Loucy (cell line): ENCODE results near the gene FBXO31.

Experiments used
- EZH2phosphoT487 ChIP-seq: fragments of 200-600 bp; IDR thresholded peaks from 2 replicates; pipeline ENCODE4 v1.6.1; 2018; ENCODE audit warnings: antibody characterized with exemption, mild to moderate bottlenecking, moderate library complexity, borderline replicate concordance
- TF ChIP-seq, protein P1 (sequence below): fragments of 200-600 bp; sonication (generic); conservative IDR thresholded peaks from 2 replicates; pipeline ENCODE4 v1.5.1; 2014; ENCODE audit warnings: mild to moderate bottlenecking, antibody characterized with exemption, low read length

DNA sequence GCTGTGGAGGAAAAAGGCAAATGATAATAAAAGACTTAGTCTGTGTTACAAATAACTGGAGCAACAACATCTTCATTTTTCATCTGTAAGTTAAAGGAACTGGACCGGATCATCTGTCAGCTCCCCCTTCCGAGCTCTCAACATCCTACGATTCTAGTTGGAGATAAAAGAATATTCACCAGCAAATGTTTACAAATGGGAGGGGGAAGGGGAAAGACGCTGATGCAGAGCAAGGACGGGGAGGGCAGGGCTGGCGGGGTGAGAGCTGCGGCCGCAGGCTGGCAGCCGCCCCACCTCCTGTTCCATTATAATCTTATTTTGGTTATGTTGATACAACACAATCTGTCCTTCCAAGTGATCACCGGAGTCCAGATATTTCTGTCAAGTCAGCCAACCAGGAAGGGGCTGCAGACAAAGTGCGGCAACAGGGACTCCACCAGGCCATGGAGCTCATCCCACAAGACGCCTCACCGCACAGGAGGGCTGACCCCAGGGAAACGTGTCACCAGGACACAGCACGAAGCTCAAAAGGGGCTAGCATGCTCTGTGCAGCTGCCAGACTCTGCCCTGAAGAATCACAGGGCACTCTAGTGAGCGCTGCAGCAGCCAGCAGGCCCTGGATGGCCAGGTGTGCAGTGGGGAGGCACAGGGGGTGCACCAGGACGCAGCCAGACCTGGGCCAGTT lies 19.7 kb downstream of the FBXO31 start:
- TF ChIP-seq, protein P1, sequence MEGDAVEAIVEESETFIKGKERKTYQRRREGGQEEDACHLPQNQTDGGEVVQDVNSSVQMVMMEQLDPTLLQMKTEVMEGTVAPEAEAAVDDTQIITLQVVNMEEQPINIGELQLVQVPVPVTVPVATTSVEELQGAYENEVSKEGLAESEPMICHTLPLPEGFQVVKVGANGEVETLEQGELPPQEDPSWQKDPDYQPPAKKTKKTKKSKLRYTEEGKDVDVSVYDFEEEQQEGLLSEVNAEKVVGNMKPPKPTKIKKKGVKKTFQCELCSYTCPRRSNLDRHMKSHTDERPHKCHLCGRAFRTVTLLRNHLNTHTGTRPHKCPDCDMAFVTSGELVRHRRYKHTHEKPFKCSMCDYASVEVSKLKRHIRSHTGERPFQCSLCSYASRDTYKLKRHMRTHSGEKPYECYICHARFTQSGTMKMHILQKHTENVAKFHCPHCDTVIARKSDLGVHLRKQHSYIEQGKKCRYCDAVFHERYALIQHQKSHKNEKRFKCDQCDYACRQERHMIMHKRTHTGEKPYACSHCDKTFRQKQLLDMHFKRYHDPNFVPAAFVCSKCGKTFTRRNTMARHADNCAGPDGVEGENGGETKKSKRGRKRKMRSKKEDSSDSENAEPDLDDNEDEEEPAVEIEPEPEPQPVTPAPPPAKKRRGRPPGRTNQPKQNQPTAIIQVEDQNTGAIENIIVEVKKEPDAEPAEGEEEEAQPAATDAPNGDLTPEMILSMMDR: no peak
- TF ChIP-seq EZH2phosphoT487: no peak
